Suprapubic skin (tissue), 4 donors: ENCODE results near the gene SERPINB1. TPM values are rescaled to one million over a fixed set of nuclear protein-coding genes. Genes with fewer than 3 reads are reported as not detected.

Experiments
- DNase-seq, 2 donors: peaks; one replicate each; pipeline ENCODE4 v3.0.0-alpha.2; 2019; ENCODE audit warnings: low spot score in 2 of 2
- H3K27ac ChIP-seq: fragments of 200-600 bp; sonication (generic); one replicate; pipeline ENCODE4 v1.5.1; 2019
- H3K27me3 ChIP-seq: fragments of 200-600 bp; sonication (generic); one replicate; pipeline ENCODE4 v1.5.1; 2019
- H3K36me3 ChIP-seq: fragments of 200-600 bp; sonication (generic); one replicate; pipeline ENCODE4 v1.5.1; 2019
- H3K4me1 ChIP-seq: fragments of 200-600 bp; sonication (generic); one replicate; pipeline ENCODE4 v1.5.1; 2019
- H3K4me3 ChIP-seq: fragments of 200-600 bp; sonication (generic); one replicate; pipeline ENCODE4 v1.5.1; 2019; ENCODE audit warnings: mild to moderate bottlenecking
- H3K9me3 ChIP-seq: fragments of 200-600 bp; sonication (generic); one replicate; pipeline ENCODE4 v1.5.1; 2019
- CTCF ChIP-seq, 2 donors: fragments of 200-600 bp in 1 of 2; fragments of 450-650 bp in 1 of 2; sonication (generic) in 1 of 2; IDR thresholded peaks; one replicate each; pipeline ENCODE4 v1.5.1; 2016 to 2019; ENCODE audit warnings: antibody characterized with exemption in 2 of 2, mild to moderate bottlenecking in 1 of 2, moderate library complexity in 1 of 2
- EP300 ChIP-seq: sonication (generic); formaldehyde crosslinking; IDR thresholded peaks from one replicate; pipeline ENCODE4 v1.6.1; 2017; ENCODE audit warnings: antibody characterized with exemption
- POLR2A ChIP-seq, 2 donors: fragments of 450-650 bp; IDR thresholded peaks; one replicate each; pipeline ENCODE4 v1.6.1; 2017; ENCODE audit warnings: antibody characterized with exemption in 2 of 2, mild to moderate bottlenecking in 2 of 2, moderate library complexity in 2 of 2
- POLR2AphosphoS5 ChIP-seq, 3 donors: sonication (generic); formaldehyde crosslinking; IDR thresholded peaks; one replicate each; pipeline ENCODE4 v1.6.1; 2017; ENCODE audit warnings: antibody characterized with exemption in 3 of 3
- WGBS: methylation state at CpG from one replicate; pipeline ENCODE4 v1.1.5; 2018; 5-methylcytosine and 5-hydroxymethylcytosine counted together
- total RNA-seq, 4 donors: library from RNA; depleted of rRNA; stranded (reverse); fragments of >200 nt; gene quantifications; one replicate each; pipeline ENCODE4 v1.1.0, GENCODE V29; 2016

Gene SERPINB1
- total RNA-seq, 4 donors from 2014 or later = 11.8 to 20.6 (median 16.9) TPM

DNA sequence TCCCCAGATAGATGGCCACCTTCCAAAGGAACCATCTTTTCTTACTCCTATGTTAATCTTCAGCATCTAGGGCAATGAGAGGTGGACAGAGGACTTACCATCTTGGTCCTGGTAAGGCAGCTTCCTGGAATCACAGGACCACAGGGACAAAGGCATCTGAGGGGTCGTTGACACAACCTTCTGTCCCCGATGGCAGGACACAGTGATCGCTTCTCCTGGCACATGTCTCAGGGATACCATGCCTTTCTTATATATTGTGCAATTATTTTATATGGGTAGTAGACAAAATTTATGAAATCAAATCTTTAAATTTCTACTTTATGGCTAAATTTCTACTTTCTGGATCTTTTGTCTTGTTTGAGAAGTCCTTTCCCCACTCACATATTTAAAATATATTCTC lies 20.1 kb downstream of the SERPINB1 start:
- 96% methylated on average over 3 of the region's 3 CpGs for WGBS
- H3K4me3 ChIP-seq = no peak overlapping the region
- H3K9me3 ChIP-seq = no peaks in the 10 kb centered on the region
- peaks cover 19% of the 10 kb centered on the region for H3K4me1 ChIP-seq
- H3K27ac ChIP-seq = no peak overlapping the region
- no peaks in the 10 kb centered on the region for H3K36me3 ChIP-seq
- H3K27me3 ChIP-seq = no peaks in the 10 kb centered on the region
- DNase-seq = no peak
- TF ChIP-seq POLR2A (IDR thresholded peaks at IDR 0.05) = no peak
- TF ChIP-seq CTCF (IDR thresholded peaks at IDR 0.05) = no peak
- no peak for TF ChIP-seq EP300
- TF ChIP-seq POLR2AphosphoS5 (IDR thresholded peaks at IDR 0.05) = no peak

DNA sequence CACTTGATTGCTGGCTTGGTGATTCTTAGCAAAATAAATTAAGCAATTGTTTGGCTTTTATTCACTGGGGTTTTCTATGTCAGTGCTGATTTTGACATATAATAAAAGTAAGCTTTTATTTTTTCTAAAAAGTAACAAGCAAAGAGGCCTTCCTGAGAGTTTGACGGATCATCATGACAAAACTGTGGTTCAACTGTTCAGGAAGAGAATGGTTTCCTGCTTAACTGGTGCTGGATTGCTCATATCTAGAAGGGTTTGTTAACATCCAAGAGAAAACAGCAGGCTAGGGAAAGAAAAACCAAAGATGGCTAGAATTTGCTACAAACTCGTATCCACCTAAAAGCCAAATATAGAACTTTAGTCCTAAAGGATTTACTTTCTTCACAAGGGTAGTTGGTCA lies 21.2 kb downstream of the SERPINB1 start:
- Histone ChIP-seq H3K4me3 (no peak overlapping the region), H3K27ac (no peak overlapping the region), H3K27me3 (no peaks in the 10 kb centered on the region), H3K9me3 (no peaks in the 10 kb centered on the region), H3K36me3 (no peaks in the 10 kb centered on the region), H3K4me1 (peaks cover 19% of the 10 kb centered on the region)
- TF ChIP-seq CTCF (IDR thresholded peaks at IDR 0.05) = no peak
- TF ChIP-seq POLR2A (IDR thresholded peaks at IDR 0.05) = no peak
- no peak for TF ChIP-seq EP300
- no peak for TF ChIP-seq POLR2AphosphoS5 (IDR thresholded peaks at IDR 0.05)
- 65% methylated on average over 2 of the region's 2 CpGs for WGBS
- DNase-seq = no peak

DNA sequence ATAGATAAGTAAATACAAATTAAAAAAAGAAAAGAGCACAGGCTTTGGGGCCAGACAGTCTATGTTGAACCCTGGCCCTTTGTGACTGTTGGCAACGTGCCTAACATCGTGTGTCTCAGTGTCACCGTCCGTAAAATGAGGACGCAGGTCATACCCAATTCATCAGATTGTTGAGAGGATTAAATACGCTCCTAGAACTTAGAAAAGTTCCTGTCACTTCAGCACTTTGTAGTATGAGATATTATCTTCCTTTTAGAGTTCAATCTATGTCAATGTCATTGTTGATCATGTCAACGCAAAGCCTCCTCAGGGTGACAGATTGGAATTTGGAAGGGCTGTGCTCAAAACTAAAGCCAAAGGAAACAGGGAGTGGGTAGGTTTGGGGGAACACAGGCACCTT lies 21.7 kb downstream of the SERPINB1 start:
- no peak for DNase-seq
- TF ChIP-seq POLR2A (IDR thresholded peaks at IDR 0.05) = no peak
- no peak for TF ChIP-seq POLR2AphosphoS5 (IDR thresholded peaks at IDR 0.05)
- TF ChIP-seq EP300 = no peak
- TF ChIP-seq CTCF (IDR thresholded peaks at IDR 0.05) = no peak
- no peak overlapping the region for H3K4me3 ChIP-seq
- no peaks in the 10 kb centered on the region for H3K36me3 ChIP-seq
- no peaks in the 10 kb centered on the region for H3K9me3 ChIP-seq
- peaks cover 19% of the 10 kb centered on the region for H3K4me1 ChIP-seq
- H3K27ac ChIP-seq = no peak overlapping the region
- WGBS = 57% methylated on average over 7 of the region's 7 CpGs
- H3K27me3 ChIP-seq = no peaks in the 10 kb centered on the region

- no peak for DNase-seq
- Histone ChIP-seq H3K27me3 (no peaks in the 10 kb centered on the region), H3K4me3 (no peak overlapping the region), H3K4me1 (peaks cover 19% of the 10 kb centered on the region), H3K9me3 (no peaks in the 10 kb centered on the region), H3K27ac (peak overlapping the region; percentile 54), H3K36me3 (no peaks in the 10 kb centered on the region)
- 84% methylated on average over 5 of the region's 5 CpGs for WGBS
- TF ChIP-seq CTCF (IDR thresholded peaks at IDR 0.05) (no peak), POLR2A (IDR thresholded peaks at IDR 0.05) (no peak), EP300 (no peak), POLR2AphosphoS5 (IDR thresholded peaks at IDR 0.05) (no peak)
These were observed 22.5 kb downstream of the SERPINB1 start for GRCh38 chr6:2819115-2819514.

- DNase-seq = no peak
- Histone ChIP-seq H3K9me3 (no peaks in the 10 kb centered on the region), H3K36me3 (no peaks in the 10 kb centered on the region), H3K4me3 (no peak overlapping the region), H3K27me3 (no peaks in the 10 kb centered on the region), H3K4me1 (peaks cover 19% of the 10 kb centered on the region), H3K27ac (peak overlapping the region; percentile 54)
- WGBS = 32% methylated on average over 3 of the region's 3 CpGs
- TF ChIP-seq POLR2A (IDR thresholded peaks at IDR 0.05) (no peak), EP300 (no peak), CTCF (IDR thresholded peaks at IDR 0.05) (no peak), POLR2AphosphoS5 (IDR thresholded peaks at IDR 0.05) (no peak)
These were observed 23.1 kb downstream of the SERPINB1 start for GRCh38 chr6:2818593-2818992.
